COLO668 (cell line): ENCODE results near the gene PLIN1.
A peak's percentile ranks its signal among the peaks of the same experiment; 100 is the strongest.
"Not testable (repeated sequence)": the region's sequence is repeated elsewhere in the genome, so short reads cannot be mapped to it uniquely, and the experiment has no call there.

ENCODE experiments used
- DNase-seq: peaks from one replicate; lab custom pipeline; 2025; ENCODE audit not compliant: unreplicated experiment; lab: John Stamatoyannopoulos, UW

Gene PLIN1, protein sequence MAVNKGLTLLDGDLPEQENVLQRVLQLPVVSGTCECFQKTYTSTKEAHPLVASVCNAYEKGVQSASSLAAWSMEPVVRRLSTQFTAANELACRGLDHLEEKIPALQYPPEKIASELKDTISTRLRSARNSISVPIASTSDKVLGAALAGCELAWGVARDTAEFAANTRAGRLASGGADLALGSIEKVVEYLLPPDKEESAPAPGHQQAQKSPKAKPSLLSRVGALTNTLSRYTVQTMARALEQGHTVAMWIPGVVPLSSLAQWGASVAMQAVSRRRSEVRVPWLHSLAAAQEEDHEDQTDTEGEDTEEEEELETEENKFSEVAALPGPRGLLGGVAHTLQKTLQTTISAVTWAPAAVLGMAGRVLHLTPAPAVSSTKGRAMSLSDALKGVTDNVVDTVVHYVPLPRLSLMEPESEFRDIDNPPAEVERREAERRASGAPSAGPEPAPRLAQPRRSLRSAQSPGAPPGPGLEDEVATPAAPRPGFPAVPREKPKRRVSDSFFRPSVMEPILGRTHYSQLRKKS

GRCh38 chr15:89679212-89679611 lies at the start of gene PLIN1:
Gene PLIN1 (minus strand): TSS chr15:89679367. CDS start chr15:89677489, 1,878 bp downstream.
- DNase-seq, result no peak

DNA sequence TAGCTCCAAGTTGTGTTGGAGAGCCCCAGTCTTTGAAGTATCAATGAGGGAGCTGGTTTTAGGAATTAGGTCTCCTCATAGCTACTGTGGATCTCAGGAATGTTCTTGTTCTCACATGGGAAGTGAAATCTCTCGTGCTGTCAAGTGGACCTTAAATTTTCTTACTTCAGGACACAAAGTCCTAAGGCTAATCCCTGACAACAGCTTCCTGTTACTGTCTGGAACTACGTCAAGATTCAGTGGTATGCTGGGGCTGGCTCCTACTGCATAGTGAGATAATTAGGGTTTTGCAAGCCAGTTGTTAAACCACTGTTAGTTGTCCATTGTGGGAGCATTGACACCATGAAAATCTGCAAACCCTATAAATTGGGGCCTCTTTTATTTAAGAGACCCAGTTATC lies 49.1 kb upstream of the PLIN1 start:
- no peak for DNase-seq

DNA sequence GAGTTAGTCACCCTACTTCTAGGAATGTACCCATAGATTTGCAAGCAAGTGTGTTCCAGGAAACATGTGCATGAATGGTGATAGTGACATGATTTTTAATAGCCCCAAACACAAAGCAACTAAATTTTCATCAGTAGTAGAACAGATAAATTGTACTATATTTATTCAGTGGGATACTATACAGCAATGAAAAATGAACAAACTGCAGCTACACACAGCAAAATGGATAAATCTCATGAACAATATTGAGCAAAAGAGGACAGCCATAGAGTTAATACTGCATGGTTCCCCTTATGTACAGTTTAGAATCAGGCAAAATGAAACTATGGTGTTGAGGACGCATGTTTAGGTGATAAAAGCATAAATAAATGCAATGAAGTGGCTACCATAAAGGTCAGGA lies 45.9 kb upstream of the PLIN1 start:
- no peak for DNase-seq

GRCh38 chr15:89724621-89725020 lies 45.5 kb upstream of the PLIN1 start:
- no peak for DNase-seq

DNA sequence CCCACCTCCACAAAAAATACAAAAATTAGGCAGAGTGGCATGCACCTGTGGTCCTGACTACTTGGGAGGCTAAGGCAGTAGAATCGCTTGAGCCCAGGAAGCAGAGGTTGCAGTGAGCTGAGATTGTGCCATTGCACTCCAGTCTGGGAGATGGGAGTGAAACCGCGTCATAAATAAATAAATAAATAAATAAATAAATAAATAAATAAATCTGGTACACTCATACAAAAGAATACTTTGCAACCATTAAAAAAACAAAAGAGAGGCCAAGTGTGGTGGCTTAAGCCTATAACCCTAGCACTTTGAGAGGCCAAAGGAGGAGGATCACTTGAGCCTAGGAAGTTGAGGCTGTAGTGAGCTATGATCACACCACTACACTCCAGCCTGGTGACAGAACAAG lies 43.9 kb upstream of the PLIN1 start:
- DNase-seq, result no peak

DNA sequence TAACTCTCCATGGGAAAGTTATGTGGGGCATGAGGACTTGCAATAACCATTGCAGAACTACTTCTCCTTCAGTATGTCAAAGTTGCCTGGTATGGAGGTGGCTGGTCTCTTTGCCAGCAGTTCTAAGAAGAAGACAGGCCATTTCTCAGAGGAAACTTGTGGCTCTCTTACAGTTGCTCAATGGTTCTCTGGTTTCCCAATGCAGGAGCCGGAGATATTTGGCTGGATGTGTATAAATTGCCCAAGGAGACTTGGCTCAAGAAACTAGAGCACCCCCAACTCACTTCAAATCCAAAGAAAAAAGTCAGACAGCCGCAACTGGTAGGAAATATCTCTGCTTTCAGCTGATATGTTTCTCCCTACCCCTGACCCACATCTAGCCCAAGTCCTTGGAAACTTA lies 35.6 kb upstream of the PLIN1 start:
- no peak for DNase-seq

- no peak for DNase-seq
Observed at GRCh38 chr15:89707577-89707976, 28.4 kb upstream of the PLIN1 start.

DNA sequence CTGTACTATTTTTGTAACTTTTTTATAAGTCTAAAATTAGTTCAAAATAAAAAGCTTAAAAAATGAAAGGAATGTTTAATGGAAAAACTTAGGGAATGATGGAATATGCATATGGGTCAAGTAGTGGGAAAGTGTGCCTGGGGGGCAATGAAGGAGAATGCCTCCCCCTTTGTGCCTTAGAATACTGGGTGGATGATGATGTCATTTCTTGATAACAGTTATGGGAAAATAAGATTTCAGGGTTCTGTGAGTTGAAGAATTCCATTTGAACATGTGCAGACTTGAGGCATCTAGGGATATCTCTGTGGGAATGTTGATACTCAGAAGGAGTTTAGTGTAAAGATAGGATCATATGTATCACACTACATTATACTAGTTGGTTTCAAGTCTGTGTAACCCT lies 25.2 kb upstream of the PLIN1 start:
- no peak for DNase-seq

DNA sequence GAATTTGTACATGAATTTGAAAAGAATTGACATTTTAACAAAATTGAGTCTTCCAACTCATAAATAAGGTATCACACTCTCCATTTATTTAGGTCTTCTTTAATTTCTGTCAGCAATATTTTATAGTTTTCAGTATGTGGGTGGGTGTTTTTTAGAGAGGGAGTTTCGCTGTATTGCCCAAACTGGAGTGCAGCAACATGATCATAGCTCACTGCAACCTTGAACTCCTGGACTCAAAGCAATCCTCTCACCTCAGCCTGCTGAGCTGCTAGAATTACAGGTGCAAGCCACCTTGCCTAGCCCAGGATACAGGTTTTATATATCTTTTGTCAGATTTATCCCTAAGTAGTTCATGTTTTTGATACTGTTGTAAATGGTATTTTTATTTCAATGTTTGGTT lies 16.0 kb upstream of the PLIN1 start:
- no peak for DNase-seq

- no peak for DNase-seq
Observed at GRCh38 chr15:89693696-89694095, 14.5 kb upstream of the PLIN1 start.

DNA sequence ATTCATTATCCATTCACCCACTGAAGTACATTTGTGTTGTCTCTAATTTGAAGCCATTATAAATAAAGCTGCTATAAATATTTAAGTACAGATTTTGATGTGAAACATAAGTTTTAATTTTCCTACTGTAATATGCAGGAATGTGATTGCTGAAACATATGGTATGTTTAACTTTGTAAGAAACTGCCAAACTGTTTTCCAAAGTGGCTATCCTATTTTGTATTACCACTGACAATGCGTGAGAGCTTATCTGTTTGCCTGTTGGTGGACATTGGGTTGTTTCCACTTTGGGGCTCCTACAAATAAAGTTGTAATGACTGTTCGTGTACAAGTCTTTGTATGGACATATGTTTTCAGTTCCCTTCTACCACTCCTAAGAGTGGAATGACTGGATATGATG lies 13.9 kb upstream of the PLIN1 start:
- DNase-seq, result no peak

DNA sequence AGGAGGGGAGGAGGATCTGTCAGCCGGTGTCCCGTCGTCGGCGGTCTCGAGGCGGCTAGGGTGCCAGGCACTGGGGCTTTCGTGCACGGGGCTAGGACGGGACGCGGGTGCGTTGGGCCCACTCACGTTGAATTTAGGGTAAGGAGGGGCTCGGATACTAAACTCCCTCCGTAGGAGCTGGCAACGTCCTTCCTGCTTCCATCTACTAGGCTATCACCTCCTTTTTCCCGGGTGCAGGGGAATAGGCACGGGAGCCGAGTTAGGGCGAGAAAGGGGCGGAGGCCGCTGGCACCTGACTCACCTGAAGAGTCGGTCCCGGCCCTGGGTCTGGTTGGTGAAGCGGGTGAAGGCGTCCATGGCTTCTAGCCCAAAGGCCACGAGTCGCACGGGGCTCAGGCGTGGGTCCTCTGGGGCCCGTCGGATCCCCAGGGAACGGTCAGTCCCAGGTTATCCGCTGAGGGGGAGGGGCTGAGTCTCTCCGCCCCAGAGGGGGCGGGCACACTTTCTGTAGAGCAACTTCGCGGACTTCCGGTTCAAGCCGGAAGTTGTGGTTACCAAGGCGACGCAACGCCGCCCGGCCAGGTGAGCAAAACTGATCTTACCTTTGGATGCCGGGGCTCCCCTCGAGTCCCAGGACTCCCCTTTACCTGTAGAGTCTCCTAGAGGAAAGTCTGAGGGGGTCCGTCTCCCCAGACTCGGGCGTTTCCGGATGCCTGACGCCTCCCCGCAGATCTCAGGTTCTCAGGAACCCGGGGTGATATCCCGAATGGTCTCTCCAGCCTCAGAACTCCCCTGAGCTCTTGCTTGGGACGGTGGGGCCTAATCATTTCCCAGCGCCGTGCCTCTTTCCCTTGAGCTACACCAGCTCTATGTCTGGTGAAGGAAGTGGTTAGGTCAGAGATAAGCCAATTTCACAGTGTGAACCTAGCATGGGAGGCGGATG lies 11.4 kb upstream of the PLIN1 start, which contains the start of the genes PEX11A and WDR93:
Gene PEX11A, minus strand, starts transcription at position 479 of the 943 bp plus-strand sequence. Its CDS starts 122 bp downstream, at position 357.
Gene WDR93, plus strand, starts transcription at position 536 of the 943 bp plus-strand sequence. CDS start 10,936 bp downstream, outside the sequence.
- DNase-seq, result peak; percentile 87

- DNase-seq, result not testable (repeated sequence)
Observed at GRCh38 chr15:89689930-89690275, 10.7 kb upstream of the PLIN1 start.

DNA sequence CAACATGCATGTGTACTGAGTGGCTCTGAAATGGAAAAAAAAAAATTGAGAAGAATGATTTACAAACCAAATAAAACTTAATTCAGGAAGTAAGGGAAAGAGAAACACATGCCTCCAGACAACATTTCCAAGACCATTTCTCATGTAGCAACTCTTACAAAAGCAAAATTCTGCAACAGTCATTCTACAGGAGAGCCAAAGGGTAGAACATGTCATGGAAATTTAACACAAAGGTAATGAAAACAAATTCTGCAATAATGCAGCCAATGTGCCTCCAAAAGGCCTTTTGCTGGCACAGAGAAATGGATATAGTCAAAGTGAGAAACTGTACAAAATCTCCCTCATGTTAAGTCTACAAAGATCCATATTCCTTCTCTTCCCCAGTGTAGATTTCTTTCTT lies 7.4 kb upstream of the PLIN1 start:
- no peak for DNase-seq

DNA sequence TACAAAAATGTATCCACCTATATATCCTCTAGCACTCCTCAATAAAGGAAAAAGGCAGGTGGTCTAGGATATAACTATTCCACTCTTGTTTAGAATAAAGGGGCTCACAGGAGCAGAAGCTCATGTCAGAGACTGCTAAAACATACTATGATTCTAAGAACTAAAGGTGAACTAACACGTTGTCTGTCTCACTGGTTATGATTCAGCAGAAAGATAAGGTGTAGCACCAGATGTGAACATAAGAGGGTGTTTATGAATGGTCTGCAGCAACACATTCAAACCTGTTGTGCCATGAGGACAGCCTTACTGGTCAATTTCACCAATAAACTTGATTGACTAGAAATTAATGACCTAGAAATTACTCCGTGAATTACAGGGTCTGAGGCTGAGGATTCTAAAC lies 6.8 kb upstream of the PLIN1 start:
- DNase-seq, result no peak

DNA sequence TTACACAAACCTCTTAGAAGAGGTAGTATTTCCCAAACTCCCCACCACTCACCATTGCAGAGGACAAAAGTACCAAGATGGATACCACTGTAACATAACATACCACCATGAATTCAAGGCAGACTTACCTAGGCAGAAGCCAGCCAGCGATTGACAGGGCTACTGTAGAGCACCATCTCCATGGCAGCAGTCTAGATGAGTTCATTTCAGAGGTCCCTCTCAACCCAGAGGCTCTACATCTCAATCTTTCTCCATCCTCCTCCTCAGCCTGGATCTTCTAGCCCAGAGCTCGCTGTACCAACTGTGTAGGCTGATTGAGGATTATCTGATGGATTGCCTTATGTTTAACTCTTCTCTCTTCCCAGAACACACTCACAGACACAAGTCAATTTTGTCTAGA lies 2.0 kb upstream of the PLIN1 start:
- no peak for DNase-seq

DNA sequence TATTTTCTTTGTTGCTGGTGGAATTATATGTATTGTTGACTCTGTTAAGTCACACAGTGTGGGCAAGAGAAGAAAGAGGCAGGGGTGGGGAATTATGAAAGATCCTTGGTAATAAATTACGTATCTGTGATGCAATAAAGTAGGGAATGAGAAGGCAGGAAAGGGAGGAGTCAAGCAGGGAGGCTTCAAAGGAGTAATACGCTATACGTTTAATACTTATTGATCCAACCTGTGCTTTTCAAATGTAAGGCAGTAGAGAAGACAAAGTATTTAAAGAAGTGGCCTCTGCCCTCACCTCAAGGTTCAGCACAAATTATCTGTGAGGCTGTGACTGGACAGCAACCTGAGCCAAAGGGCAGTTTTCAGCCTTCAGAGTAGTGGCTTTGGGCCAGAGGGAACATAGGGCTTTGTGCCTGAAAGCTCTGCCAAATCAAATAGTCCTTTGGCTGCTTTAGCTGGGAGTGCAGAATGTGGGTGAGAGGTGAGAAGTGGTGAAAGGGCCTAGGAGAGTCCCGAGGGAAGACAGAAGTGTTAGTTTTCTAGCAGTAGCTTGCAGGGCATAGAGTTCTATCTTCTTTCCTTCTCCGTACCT lies 1.2 kb upstream of the PLIN1 start:
- DNase-seq, result no peak

GRCh38 chr15:89677381-89677780 lies 1.8 kb downstream of the PLIN1 start:
- no peak for DNase-seq

GRCh38 chr15:89675606-89676005 lies 3.6 kb downstream of the PLIN1 start:
- DNase-seq, result no peak

DNA sequence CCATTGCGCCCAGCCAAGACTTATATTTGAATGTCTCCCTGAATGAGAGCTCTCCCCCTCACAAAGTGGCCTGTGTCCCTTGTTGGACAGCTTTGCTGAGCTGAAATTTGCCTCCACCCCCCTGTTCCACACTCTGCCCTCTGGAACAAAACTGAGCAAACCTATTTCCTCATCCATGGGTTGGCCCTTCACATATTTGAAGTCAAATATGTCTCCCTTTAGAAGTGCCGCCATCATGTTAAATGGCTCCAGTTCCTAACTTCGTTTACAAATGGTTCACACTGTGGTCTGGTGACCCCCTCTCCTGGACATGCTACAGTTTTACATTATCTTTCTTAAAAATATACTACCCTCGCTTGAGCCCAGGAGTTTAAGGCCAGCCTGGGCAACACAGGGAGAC lies 4.6 kb downstream of the PLIN1 start:
- DNase-seq, result no peak

GRCh38 chr15:89673165-89673512 lies 6.0 kb downstream of the PLIN1 start:
- peak; percentile 41 for DNase-seq
